HepG2 (cell line): ENCODE results near the gene EHD1. TPM values are rescaled to one million over a fixed set of nuclear protein-coding genes. Genes with fewer than 3 reads are reported as not detected.

Experiments used
- ATAD3A ChIP-seq: sonication (generic); formaldehyde crosslinking; IDR thresholded peaks from 2 replicates; pipeline ENCODE4 v1.4.0; 2020; ENCODE audit warnings: missing genetic modification reagents
- CBX5 ChIP-seq: sonication (generic); formaldehyde crosslinking; IDR thresholded peaks from 2 replicates; pipeline ENCODE4 v1.4.0; 2020; ENCODE audit warnings: missing genetic modification reagents, borderline replicate concordance
- DNMT3B ChIP-seq: conservative IDR thresholded peaks from 2 replicates; pipeline ENCODE4 v1.6.1; 2016; ENCODE audit warnings: missing biosample characterization, control low read depth
- FOXP1 ChIP-seq, 2 experiments: fragments of 450-650 bp in 1 of 2; IDR thresholded peaks; 2 replicates each; pipeline ENCODE4 v1.6.1; 2017 to 2018; ENCODE audit warnings: antibody characterized with exemption in 1 of 2
- HNRNPK ChIP-seq: fragments of 200-400 bp; formaldehyde crosslinking; IDR thresholded peaks from 2 replicates; pipeline ENCODE4 v1.6.1; 2018; ENCODE audit warnings: low read length, low read depth, moderate library complexity, mild to moderate bottlenecking; ENCODE audit not compliant: poor library complexity, severe bottlenecking
- KLF15 ChIP-seq: sonication (generic); formaldehyde crosslinking; IDR thresholded peaks from 2 replicates; pipeline ENCODE4 v1.8.1; 2023; ENCODE audit warnings: borderline replicate concordance, mild to moderate bottlenecking, inconsistent platforms, missing genetic modification reagents, mixed read lengths
- TCF12 ChIP-seq, 2 experiments: fragments of 450-650 bp in 1 of 2; sonication (generic) in 1 of 2; formaldehyde crosslinking in 1 of 2; IDR thresholded peaks; 2 replicates each; pipeline versions ENCODE4 v1.6.1 to v1.8.0; 2017 to 2022; ENCODE audit warnings: antibody characterized with exemption in 1 of 2, mild to moderate bottlenecking in 1 of 2, missing genetic modification reagents in 1 of 2, moderate library complexity in 1 of 2
- U2AF2 ChIP-seq: fragments of 200-400 bp; formaldehyde crosslinking; IDR thresholded peaks from 2 replicates; pipeline ENCODE4 v1.6.1; 2017; ENCODE audit warnings: low read depth, mild to moderate bottlenecking, low read length
- ZFP36L1 ChIP-seq: sonication (generic); formaldehyde crosslinking; IDR thresholded peaks from 2 replicates; pipeline ENCODE4 v1.8.0; 2022; ENCODE audit warnings: mild to moderate bottlenecking, missing genetic modification reagents, moderate library complexity
- ZNF652 ChIP-seq: IDR thresholded peaks from 2 replicates; pipeline ENCODE4 v1.6.1; 2016; ENCODE audit warnings: low read depth, borderline replicate concordance
- ZNF703 ChIP-seq: sonication (generic); formaldehyde crosslinking; IDR thresholded peaks from 2 replicates; pipeline ENCODE4 v1.5.1; 2020; ENCODE audit warnings: missing genetic modification reagents, mild to moderate bottlenecking, moderate library complexity, borderline replicate concordance
- ZNF747 ChIP-seq: sonication (generic); formaldehyde crosslinking; IDR thresholded peaks from 2 replicates; pipeline ENCODE4 v1.8.1; 2023; ENCODE audit warnings: missing genetic modification reagents, mild to moderate bottlenecking, borderline replicate concordance
- ZNF75D ChIP-seq: sonication (generic); formaldehyde crosslinking; IDR thresholded peaks from 2 replicates; pipeline ENCODE4 v1.8.1; 2023; ENCODE audit warnings: missing genetic modification reagents, mild to moderate bottlenecking, borderline replicate concordance
- polyA plus RNA-seq, 8 experiments: library from polyadenylated mRNA; depleted of rRNA in 3 of 8; stranded (reverse) in 7 of 8; unstranded in 1 of 8; fragments of >200 nt; fragmentation: Illumina TruSeq in 4 of 8; extraction: Trizol in 4 of 8; gene quantifications; 2 replicates each; pipeline versions ENCODE4 v1.2.1 to v1.2.3, GENCODE V29; 2011 to 2016; ENCODE audit warnings: low read depth in 4 of 8, missing spikeins in 1 of 8, mixed read lengths in 1 of 8; ENCODE audit not compliant: insufficient read depth in 1 of 8
- total RNA-seq, 5 experiments: library from RNA; depleted of rRNA; stranded (reverse); fragments of >200 nt; fragmentation: Illumina TruSeq; extraction: Trizol; gene quantifications; 2 replicates each; pipeline ENCODE4 v1.2.3, GENCODE V29; 2016; ENCODE audit warnings: low read depth in 1 of 5
- TF ChIP-seq, protein P1 (sequence below): sonication (generic); formaldehyde crosslinking; IDR thresholded peaks from 2 replicates; pipeline ENCODE4 v1.5.0; 2020; ENCODE audit warnings: mild to moderate bottlenecking, missing genetic modification reagents
- TF ChIP-seq, protein P2 (sequence below): IDR thresholded peaks from 2 replicates; pipeline ENCODE4 v1.6.1; 2016; ENCODE audit warnings: low read depth, missing genetic modification reagents, missing compliant biosample characterization
- TF ChIP-seq, protein P3 (sequence below): sonication (generic); formaldehyde crosslinking; IDR thresholded peaks from 2 replicates; pipeline ENCODE4 v1.4.0; 2020; ENCODE audit warnings: missing genetic modification reagents
- TF ChIP-seq, protein P4 (sequence below): IDR thresholded peaks from 2 replicates; pipeline ENCODE4 v1.6.1; 2016

EHD1 gene
- total and polyA plus RNA-seq, 2 of the 13 experiments (the other 11 are each of a cell fraction or from before 2014, with no cell fraction given), result 23.6 to 26.6 TPM

DNA sequence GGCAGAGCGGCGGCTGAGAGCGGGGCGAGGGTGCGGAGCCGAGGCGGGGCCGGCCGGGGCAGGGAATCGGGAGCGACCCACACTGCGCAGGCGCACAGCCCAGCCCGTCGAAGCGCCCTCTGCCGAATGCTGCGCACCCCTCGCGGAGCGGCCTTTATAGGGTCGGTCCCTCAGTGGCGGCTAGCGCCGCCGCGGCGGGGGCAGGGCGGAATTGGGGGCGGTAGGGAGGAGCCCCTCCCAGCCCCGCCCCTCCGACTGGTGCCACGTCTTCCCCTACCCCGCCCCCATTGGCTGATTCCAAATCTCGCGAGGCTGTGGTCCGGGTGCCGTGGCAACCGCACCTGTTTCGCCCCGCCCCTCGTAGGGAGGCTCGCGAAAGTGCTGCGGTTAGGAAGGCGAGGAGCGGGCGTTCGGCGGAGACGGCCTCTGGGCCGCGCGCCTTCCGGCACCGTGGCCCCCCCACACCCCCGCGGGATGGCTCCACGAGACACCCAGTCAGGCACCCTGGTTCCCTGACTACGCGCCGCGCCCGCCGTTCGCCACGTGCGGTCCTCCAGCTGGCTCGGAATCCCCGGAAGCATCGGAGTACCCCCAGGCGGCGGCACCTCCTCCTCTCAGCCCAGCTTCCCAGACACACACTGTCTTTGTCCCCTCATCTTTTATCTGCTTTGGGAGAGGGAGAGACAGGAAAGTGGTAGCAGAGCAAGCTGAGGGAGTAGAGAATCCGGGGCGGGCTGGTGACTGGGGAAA lies at the start of gene EHD1 (continued):
- TF ChIP-seq TCF12 (IDR thresholded peaks at IDR 0.05), result no peak
- no peak for TF ChIP-seq TCF12 (CRISPR knock-in tag; IDR thresholded peaks at IDR 0.05)
- TF ChIP-seq, protein P1, sequence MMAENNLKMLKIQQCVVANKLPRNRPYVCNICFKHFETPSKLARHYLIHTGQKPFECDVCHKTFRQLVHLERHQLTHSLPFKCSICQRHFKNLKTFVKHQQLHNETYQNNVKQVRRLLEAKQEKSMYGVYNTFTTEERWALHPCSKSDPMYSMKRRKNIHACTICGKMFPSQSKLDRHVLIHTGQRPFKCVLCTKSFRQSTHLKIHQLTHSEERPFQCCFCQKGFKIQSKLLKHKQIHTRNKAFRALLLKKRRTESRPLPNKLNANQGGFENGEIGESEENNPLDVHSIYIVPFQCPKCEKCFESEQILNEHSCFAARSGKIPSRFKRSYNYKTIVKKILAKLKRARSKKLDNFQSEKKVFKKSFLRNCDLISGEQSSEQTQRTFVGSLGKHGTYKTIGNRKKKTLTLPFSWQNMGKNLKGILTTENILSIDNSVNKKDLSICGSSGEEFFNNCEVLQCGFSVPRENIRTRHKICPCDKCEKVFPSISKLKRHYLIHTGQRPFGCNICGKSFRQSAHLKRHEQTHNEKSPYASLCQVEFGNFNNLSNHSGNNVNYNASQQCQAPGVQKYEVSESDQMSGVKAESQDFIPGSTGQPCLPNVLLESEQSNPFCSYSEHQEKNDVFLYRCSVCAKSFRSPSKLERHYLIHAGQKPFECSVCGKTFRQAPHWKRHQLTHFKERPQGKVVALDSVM (CRISPR knock-in tag), result peak; percentile 11; the same call in 1 of the 2 replicates
- TF ChIP-seq CBX5 (CRISPR knock-in tag), result no peak; the same call in 1 of the 2 replicates
- peak; percentile 76 for TF ChIP-seq HNRNPK
- TF ChIP-seq U2AF2, result no peak
- TF ChIP-seq ZNF747, result peak; percentile 92
- TF ChIP-seq ZNF652 (CRISPR knock-in tag), result no peak
- TF ChIP-seq ZNF703 (CRISPR knock-in tag), result no peak
- TF ChIP-seq, protein P2, sequence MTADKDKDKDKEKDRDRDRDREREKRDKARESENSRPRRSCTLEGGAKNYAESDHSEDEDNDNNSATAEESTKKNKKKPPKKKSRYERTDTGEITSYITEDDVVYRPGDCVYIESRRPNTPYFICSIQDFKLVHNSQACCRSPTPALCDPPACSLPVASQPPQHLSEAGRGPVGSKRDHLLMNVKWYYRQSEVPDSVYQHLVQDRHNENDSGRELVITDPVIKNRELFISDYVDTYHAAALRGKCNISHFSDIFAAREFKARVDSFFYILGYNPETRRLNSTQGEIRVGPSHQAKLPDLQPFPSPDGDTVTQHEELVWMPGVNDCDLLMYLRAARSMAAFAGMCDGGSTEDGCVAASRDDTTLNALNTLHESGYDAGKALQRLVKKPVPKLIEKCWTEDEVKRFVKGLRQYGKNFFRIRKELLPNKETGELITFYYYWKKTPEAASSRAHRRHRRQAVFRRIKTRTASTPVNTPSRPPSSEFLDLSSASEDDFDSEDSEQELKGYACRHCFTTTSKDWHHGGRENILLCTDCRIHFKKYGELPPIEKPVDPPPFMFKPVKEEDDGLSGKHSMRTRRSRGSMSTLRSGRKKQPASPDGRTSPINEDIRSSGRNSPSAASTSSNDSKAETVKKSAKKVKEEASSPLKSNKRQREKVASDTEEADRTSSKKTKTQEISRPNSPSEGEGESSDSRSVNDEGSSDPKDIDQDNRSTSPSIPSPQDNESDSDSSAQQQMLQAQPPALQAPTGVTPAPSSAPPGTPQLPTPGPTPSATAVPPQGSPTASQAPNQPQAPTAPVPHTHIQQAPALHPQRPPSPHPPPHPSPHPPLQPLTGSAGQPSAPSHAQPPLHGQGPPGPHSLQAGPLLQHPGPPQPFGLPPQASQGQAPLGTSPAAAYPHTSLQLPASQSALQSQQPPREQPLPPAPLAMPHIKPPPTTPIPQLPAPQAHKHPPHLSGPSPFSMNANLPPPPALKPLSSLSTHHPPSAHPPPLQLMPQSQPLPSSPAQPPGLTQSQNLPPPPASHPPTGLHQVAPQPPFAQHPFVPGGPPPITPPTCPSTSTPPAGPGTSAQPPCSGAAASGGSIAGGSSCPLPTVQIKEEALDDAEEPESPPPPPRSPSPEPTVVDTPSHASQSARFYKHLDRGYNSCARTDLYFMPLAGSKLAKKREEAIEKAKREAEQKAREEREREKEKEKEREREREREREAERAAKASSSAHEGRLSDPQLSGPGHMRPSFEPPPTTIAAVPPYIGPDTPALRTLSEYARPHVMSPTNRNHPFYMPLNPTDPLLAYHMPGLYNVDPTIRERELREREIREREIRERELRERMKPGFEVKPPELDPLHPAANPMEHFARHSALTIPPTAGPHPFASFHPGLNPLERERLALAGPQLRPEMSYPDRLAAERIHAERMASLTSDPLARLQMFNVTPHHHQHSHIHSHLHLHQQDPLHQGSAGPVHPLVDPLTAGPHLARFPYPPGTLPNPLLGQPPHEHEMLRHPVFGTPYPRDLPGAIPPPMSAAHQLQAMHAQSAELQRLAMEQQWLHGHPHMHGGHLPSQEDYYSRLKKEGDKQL (CRISPR knock-in tag), result no peak
- no peak for TF ChIP-seq FOXP1 (IDR thresholded peaks at IDR 0.05)
- TF ChIP-seq FOXP1 (CRISPR knock-in tag; IDR thresholded peaks at IDR 0.05), result no peak
- no peak for TF ChIP-seq KLF15
- TF ChIP-seq, protein P3, sequence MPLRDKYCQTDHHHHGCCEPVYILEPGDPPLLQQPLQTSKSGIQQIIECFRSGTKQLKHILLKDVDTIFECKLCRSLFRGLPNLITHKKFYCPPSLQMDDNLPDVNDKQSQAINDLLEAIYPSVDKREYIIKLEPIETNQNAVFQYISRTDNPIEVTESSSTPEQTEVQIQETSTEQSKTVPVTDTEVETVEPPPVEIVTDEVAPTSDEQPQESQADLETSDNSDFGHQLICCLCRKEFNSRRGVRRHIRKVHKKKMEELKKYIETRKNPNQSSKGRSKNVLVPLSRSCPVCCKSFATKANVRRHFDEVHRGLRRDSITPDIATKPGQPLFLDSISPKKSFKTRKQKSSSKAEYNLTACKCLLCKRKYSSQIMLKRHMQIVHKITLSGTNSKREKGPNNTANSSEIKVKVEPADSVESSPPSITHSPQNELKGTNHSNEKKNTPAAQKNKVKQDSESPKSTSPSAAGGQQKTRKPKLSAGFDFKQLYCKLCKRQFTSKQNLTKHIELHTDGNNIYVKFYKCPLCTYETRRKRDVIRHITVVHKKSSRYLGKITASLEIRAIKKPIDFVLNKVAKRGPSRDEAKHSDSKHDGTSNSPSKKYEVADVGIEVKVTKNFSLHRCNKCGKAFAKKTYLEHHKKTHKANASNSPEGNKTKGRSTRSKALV, result 0 out of 2 replicates have a peak, but pooled peaks have one; percentile 9
- TF ChIP-seq ZNF75D (CRISPR knock-in tag), result no peak
- no peak; the same call in 1 of the 2 replicates for TF ChIP-seq DNMT3B (CRISPR knock-in tag)
- TF ChIP-seq, protein P4, sequence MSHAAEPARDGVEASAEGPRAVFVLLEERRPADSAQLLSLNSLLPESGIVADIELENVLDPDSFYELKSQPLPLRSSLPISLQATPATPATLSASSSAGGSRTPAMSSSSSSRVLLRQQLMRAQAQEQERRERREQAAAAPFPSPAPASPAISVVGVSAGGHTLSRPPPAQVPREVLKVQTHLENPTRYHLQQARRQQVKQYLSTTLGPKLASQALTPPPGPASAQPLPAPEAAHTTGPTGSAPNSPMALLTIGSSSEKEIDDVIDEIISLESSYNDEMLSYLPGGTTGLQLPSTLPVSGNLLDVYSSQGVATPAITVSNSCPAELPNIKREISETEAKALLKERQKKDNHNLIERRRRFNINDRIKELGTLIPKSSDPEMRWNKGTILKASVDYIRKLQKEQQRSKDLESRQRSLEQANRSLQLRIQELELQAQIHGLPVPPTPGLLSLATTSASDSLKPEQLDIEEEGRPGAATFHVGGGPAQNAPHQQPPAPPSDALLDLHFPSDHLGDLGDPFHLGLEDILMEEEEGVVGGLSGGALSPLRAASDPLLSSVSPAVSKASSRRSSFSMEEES (CRISPR knock-in tag), result 0 out of 2 replicates have a peak, but pooled peaks have one; percentile 26
- TF ChIP-seq ZFP36L1, result peak; percentile 82
- no peak for TF ChIP-seq ATAD3A (CRISPR knock-in tag)
